CD4-positive, alpha-beta T cell treated with Interferon alpha-2 for 1 hour (primary cell): ENCODE data around the gene ZBTB39.
A peak's percentile ranks its signal among the peaks of the same experiment; 100 is the strongest.
"Not testable (repeated sequence)": the region's sequence is repeated elsewhere in the genome, so short reads cannot be mapped to it uniquely, and the experiment has no call there.

Source experiments
- DNase-seq, 2 donors: peaks; one replicate each; pipeline ENCODE4 v3.0.0-alpha.2; 2020 to 2022

ZBTB39 gene

DNA sequence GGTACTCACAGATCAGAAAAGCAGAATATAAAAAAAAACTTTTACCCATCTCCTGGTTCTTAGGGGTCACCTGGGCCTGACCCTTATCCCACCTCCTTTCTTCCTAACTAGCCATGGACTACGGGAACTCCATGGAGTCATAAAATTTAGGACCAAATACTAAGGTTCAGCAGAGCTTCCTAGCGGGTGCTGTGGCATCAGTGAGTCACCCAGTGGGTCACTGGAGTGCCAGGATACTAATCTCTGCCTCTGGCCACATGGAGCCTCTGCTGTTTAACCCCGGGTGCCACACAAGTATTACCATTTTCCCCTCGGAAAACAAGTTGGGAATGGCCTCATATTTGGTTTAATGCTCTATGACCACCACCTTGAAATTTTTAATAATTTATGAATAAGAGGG is 6.9 kb downstream of the ZBTB39 start:
- no peak for DNase-seq

DNA sequence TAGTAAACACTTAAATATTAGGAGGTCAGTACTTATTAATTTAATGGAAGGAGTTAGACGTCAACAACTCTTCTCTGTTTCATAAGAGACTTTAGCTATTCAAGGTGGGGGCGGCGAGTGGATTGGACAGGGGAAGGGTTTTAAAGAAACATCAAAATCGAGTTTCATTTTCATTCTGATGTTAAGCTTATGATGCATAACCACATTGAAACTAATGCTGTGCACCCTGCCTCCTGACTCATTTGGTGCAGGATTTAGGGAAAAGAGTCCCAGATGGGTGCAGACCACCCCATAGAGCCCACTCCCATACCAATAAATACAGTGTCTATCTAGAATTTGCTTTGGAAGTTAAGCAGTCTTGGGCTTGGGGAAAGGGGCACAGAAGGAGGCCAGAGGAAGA is 7.4 kb downstream of the ZBTB39 start:
- DNase-seq, result no peak

DNA sequence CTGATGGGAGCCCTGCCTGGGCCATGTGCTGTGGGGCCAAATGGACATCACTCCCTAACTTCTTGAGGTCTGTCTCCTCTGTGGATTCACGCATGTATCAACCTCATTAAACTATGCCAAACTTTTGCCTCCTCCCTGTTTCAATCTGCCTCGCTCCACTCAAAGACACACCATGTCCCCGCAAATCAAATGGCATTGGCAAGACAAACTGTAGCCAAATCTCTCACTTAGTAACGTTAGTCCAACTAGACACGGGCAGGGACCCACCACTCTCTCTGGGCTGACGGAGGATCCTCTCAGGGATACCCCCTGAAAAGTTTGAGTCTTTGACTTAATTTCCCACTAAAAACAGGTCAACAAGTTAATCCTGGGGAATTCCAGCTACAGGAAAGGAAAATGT is 8.0 kb downstream of the ZBTB39 start:
- no peak for DNase-seq

DNA sequence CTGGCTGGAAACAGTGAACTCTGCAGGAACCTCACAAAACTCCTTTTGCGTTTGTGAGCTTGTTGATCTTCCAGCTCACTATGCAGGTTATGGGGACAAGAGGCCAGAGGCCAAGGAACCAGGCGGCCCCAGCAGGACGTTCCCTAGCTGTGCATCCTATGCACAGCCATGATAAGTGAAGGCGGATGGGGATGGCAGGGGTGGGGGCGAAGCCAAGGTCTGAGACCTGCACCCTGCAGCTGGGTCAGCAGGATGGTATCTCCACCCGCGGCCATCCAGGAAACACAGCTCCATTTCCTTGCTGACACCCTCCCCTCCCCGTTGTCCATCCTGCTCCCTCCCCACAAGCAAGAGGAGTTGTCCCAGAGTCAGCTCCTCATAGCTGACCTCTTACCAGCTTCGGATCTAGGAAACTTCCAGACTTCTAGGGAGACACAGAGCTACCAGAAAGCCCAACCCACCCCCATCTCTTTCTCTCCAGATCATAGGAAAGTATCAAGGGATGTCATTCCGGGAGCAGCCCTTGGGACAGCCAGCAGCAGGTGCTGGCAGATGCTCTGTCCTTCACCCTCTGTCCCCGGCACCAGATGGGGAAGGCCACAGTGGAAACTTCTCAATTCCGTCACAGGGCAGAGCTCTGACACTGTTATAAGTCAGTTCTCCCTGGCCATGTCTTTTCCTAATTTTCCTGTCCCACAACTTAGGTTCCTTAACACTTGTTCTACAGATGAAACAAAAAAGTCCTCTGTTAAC is 9.4 kb downstream of the ZBTB39 start:
- no peak for DNase-seq

DNA sequence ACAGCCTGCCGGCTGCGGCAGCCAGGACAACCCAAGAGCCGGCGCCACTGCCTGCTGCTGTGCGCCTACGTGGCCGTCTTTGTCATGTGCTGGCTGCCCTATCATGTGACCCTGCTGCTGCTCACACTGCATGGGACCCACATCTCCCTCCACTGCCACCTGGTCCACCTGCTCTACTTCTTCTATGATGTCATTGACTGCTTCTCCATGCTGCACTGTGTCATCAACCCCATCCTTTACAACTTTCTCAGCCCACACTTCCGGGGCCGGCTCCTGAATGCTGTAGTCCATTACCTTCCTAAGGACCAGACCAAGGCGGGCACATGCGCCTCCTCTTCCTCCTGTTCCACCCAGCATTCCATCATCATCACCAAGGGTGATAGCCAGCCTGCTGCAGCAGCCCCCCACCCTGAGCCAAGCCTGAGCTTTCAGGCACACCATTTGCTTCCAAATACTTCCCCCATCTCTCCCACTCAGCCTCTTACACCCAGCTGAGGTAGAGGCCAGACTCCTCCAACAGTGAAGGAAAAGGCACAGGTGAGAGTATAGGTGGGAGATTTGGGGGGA is 10.3 kb downstream of the ZBTB39 start:
- no peak for DNase-seq

DNA sequence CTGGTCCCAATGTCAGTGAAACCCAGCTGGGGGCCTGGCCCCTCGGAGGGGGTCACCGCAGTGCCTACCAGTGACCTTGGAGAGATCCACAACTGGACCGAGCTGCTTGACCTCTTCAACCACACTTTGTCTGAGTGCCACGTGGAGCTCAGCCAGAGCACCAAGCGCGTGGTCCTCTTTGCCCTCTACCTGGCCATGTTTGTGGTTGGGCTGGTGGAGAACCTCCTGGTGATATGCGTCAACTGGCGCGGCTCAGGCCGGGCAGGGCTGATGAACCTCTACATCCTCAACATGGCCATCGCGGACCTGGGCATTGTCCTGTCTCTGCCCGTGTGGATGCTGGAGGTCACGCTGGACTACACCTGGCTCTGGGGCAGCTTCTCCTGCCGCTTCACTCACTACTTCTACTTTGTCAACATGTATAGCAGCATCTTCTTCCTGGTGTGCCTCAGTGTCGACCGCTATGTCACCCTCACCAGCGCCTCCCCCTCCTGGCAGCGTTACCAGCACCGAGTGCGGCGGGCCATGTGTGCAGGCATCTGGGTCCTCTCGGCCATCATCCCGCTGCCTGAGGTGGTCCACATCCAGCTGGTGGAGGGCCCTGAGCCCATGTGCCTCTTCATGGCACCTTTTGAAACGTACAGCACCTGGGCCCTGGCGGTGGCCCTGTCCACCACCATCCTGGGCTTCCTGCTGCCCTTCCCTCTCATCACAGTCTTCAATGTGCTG is 11.0 kb downstream of the ZBTB39 start:
- no peak for DNase-seq

DNA sequence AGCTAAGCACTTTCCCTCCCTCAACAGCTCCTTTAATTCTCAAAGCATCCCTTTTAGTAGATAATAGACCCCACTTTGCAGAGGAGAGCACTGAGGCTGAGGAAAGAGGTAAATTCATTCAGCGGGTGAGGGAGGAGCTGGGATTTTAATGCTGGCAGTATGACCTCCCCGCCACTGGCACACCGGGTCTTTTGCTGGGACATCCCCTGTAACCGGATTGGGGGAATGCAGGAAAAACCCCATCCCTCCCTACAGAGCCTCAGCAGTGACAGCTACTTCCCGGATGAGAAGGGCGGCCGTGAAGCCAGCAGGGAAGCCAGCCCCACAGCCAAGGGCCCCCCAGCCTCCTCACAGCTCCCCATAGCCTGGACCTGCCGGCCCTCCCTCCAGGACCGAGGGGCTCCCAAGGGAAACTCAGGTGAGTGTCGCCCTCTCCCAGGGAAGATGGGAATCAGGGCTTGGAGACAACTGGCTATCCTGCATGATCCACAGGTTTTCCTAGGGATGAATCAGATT is 12.1 kb downstream of the ZBTB39 start:
- DNase-seq, result no peak

DNA sequence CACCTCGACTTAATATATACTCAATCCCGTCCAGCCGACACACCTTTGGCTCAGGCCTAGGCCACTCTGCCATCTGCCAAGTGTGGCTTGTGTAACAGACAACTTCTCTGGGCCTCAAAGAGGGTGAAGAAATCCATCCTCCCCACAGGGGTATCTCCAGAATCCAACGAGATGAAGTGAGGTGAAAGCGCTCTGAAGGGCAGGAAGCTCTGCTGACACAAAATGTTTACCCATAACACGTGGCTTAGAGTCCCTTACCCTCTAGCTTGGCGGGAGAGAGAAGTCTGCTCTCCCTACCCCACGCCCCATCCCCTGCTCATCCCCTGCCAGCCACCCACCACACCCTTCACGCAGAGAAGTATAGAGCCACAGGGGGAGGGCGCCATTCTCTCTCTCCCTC is 13.0 kb downstream of the ZBTB39 start:
- no peak for DNase-seq

DNA sequence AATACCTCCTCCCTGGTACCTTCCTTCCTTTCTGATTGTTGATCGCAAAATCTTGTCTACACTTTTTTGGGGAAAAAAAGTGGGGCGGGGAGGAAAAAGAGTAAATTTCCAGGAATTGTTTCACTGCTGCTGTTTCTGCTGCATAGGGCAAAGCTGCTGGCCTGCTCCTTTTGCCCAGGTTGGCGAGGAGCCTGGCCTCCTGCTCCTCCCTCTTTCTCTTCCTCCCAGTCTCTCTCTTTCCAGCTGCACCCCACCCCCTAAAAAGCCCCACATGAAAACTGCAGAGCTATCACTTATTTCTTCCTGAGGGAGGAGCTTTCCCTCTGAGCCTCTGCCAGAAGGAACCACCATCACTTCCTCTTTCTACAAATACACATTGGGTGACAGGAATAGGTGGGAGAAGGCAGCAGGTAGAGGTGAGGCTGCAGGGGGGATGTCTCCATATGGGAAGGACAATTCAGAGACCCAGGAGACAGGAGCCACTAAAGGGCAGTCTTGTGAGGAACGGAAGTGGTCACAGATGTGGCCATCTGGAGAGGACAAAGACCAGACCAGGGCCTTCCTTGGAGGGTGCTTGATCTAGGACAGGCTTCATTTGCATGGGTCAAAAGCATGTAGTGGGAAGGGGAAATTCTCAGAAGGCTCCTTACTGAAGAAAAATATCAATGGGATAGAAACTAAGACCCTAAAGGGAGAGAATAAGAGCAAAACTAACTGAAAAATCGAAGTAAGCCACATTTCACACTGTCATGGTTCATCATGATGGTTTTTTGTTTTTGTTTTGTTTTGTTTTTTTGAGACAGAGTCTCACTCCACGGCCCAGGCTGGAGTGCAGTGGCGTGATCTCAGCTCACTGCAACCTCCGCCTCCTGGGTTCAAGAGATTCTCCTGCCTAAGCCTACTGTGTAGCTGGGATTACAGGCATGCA is 14.8 kb downstream of the ZBTB39 start:
- no peak for DNase-seq

DNA sequence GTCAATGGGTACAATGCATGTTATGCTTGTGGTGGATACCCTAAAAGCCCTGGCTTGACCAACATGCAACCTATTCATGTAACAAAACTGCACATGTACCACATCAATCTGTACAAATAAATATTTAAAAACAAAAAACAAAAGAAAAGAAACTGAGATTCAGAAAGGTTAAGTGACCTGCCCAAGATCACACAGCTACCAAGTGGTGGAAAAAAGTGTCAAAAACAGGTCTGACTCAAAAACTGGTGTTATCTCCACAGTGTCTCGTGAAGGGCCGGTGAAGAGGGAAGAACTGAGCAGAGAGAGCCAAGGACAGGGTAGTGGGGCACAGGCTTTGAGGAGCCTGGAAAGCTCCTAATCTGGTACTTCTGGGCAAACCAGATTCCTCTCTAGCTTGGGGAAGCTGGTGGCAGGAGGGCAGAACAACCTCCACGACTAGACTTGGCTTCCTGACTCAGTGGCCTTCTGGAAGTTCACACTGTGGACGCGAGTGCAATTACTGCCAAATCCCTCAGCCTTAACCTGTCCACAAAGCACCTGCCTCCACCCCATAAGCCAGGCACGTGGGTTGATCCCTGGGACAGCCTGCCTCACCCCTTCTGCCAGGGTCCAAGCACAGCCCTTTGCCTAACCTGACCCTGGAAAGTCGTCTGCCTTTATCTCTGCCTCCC is 15.6 kb downstream of the ZBTB39 start:
- no peak for DNase-seq

DNA sequence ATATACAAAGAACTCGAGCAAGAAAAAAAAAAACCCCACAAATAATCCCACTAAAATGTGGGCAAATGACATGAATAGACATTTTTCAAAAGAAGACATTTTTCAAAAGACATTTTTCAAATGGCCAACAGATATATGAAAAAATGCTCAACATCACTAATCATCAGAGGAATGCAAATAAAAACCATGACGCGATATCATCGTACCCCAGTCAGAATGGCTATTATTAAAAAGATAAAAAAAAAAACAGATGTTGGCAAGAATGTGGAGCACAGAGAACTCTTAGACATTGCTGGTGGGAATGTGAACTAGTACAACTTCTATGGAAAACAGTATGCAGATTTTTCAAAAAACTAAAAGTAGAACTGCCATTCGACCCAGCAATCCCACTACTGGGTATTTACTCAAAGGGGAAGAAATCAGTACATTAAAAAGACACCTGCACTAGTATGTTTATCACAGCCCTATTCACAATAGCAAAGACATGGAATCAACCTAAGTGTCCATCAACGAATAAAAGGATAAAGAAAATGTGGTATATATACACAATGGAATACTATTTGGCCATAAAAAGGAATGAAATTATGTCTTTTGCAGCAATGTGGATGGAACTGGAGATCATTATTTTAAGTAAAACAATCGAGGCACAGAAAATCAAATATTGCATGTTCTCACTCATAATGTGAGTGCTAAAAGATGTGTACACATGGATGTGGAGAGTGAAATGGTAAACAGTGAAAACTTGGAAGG is 16.3 kb downstream of the ZBTB39 start:
- DNase-seq, result no peak

DNA sequence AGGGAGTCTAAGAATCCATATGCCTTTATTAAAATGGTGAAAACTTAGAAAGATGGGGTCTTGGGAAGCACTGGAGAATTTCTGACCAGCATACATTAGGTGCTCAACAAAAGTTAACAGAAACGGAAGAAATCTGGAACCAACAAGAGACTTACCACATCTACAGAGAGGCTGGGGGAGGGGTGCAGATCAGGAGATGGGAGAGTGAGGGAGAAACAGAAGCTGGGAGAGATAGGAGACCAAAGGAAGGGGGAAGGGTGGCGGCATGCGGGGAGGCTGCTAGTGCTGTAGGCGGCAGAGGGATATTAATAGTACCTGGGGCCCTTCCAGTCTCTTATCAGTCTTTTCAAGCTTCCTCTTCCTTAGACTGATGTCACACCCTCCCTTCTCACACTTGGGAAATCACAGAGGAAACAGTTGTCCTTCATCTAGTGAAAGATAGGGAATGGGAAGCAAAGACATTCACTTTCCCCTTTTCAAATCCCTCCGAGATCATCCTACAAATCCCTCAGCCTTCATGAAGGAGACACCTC is 18.1 kb downstream of the ZBTB39 start:
- DNase-seq, result no peak

DNA sequence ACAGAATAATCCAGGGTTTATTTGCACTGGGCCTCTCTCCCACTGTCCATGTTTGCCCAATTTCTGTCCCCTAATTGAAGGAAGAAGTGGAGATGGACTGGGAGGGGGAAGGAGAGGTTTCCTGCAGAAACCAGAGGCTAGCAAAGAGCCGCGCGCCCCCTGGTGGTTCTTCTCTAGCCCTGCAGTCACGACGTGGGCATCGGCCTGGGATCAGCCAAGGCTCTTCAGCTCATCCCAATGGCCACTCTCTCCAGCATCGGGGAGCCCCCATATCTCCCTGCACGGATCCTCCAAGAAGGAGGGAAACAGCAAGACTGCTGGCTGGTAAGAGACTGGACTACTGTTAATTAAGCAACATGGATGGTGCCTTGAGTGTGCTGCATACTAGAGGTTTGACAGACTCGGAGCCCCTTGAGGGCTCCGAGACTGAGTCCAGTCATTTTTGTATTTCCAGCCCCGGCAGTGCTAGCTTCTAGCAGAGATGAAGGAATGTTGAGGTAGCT is 18.7 kb downstream of the ZBTB39 start:
- peak; percentile 68 to 75 for DNase-seq

DNA sequence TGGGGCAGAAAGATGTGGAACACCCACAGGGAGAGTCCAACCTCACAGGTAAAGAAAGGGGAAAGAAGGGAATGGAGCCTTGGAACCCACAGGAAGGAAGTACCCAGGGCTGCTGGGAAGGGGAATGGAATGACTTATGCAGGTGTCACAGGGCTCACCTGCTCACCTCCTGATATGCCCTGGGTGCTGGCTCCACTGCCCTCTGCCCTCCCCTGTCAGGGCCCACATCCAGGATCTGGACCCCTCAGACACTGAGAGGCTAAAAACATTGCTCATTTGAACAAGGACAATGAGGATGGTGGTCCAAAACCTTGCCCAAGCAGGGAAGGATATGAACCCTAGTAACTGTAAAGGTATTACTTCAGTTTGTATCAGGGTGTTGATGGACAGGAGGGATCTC is 19.3 kb downstream of the ZBTB39 start:
- DNase-seq, result no peak

DNA sequence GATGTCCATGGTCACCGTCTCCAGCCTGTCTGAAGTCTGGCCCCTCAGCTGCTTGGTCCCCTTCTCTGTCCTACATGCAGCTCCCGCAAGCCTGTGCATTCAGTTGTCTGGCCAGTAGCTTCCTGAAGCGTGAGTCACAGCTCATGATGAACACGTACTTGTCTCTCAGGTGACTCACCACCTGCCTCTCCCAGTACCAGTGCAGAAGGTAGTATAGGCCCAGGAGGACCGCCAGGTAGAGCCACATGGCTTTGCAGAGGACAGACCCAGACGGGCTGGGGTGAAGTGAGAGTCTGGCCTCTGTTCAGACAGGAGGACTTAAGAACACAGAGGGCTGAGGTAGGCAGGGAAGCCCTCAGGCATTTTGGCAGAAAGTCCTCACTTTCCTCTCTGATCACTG is 20.6 kb downstream of the ZBTB39 start:
- DNase-seq, result not testable (repeated sequence)

DNA sequence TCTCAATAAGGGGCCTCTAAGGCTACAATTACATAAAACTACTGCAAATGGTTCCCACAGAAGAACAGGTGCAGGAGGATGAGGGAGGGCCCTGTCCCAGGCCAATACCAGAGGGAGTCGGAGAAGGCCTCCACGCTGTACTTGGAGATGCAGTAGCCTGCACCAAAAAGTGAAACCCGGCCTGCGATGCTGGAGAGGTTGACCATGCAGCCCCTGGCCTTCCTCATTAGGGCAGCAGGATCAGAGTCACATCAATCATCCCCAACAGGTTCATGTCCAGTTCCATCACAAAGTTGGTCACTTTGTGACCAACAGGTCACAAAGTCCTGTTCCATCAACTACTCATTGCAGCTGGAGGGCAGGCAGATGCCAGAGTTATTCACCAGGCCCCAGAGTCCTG is 23.0 kb downstream of the ZBTB39 start:
- no peak for DNase-seq

DNA sequence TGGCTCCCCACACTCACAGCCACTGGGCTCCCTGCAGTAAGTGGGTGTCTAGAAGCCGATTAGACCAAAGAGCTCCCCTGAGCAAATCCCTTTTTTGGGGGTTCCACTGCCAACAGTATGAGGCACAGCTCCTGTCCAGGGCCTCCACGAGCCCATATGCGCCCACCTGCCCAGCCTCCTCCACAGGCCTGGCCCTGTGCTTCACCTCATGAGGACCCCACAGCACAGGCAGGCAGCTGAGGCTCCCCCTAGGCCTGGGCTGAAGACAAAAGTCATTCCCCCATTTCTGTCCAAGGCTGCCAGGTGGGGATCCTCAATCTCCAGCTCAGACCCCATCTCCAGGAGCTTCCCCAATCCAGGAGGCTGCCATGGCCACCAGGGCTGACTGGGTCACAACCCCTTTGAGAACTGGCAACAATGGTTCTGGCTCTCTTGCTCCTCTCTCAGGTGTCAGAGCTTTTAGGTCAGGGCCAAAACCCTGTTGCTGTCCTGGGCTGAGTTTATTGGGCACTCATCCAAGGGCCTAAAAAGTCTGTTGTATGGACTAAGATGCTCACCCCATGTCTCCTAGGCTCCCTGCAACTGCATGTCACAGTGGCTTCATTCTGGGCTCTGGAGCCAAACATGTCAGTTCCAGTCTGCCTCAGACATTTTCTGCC is 23.6 kb downstream of the ZBTB39 start:
- DNase-seq, result not testable (repeated sequence)

DNA sequence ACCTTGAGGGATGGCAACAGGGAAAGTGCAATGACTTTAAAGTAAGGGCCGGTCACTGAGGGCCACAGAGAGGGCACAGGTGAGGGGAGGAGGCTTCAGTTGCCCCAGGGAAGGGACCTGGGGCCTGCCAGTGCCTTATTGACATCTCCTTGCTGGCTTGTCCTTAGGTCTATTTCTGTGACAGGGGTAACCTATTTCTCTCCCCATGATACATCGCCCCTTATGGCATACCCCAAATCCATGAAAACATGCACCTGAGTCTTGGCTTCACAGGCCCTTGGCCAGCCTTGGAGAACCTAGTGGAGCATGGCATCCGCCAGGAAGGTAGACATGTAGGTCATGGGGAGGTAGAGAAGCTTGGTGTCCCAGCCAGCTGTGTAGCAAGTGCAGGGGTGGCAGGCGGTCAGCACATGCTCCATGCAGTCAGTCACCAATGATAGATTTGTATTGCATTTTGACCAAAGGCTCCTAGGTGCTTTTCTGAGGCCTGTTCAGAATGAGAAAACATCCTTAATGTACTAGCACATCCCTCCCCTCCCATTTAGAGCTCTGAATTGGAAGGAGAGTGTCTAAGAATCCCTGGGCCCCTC is 25.3 kb downstream of the ZBTB39 start:
- no peak for DNase-seq

DNA sequence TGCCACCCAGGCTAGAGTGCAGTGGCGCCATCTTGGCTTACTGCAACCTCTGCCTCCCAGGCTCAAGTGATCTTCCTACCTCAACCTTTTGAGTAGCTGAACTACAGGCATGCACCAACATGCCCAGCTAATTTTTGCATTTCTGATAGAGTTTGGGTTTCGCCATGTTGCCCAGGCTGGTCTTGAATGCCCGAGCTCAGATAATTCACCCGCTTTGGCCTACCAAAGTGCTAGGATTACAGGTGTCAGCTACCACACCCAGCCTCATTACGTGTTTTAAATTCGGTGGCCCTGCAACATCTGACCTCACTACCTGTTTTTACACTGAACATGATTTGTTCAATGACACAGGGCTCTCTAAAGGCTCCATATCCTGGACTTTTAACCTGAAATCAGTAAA is 26.1 kb downstream of the ZBTB39 start:
- DNase-seq, result no peak

DNA sequence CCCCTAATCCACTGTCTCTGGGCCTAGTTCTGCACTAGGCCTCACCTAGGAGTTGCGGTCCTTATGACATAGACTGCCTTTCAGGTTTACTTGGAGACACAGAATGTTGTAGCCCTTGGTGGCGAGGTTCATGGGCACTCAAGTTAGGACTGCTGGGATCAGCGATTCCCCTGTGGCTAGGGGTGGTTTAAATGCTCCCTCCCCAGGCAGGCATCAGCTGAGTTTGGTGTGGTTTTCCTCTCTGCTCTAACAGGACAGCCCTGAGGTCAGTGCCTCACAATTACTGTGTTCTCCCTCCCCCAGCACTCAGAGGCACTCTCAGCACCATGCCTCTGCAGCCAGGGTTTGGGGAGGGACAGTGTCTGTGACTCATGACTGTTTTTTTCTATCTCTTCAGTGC is 26.7 kb downstream of the ZBTB39 start:
- no peak for DNase-seq
